M059J (cell line): ENCODE data around the gene STIM2. TPM values are rescaled to one million over a fixed set of nuclear protein-coding genes. Genes with fewer than 3 reads are reported as not detected.
"Not testable (repeated sequence)": the region's sequence is repeated elsewhere in the genome, so short reads cannot be mapped to it uniquely, and the experiment has no call there.

Source experiments
- DNase-seq: peaks from one replicate; pipeline ENCODE4 v3.0.0-alpha.2; 2012; ENCODE audit warnings: low read depth
- total RNA-seq: library from RNA; depleted of rRNA; stranded (reverse); fragments of >200 nt; shearing (Covaris generic); gene quantifications from 2 replicates; pipeline ENCODE4 v1.2.3, GENCODE V29; 2014

Gene STIM2
- total RNA-seq, 1 experiment from 2014 or later: 29.3 TPM

- no peak for DNase-seq
These were observed 7.5 kb downstream of the STIM2 start for GRCh38 chr4:26867914-26868684.

GRCh38 chr4:26870576-26871262 lies 10.1 kb downstream of the STIM2 start:
- no peak for DNase-seq

- DNase-seq: peak; percentile 63
These were observed 11.0 kb downstream of the STIM2 start for GRCh38 chr4:26871611-26872010.

- DNase-seq: no peak
These were observed 12.9 kb downstream of the STIM2 start for GRCh38 chr4:26873391-26874026.

- no peak for DNase-seq
These were observed 13.5 kb downstream of the STIM2 start for GRCh38 chr4:26874110-26874509.

GRCh38 chr4:26877406-26877805 lies 16.8 kb downstream of the STIM2 start:
- DNase-seq: no peak

GRCh38 chr4:26877961-26878360 lies 17.3 kb downstream of the STIM2 start:
- DNase-seq: no peak

GRCh38 chr4:26878794-26879391 lies 18.3 kb downstream of the STIM2 start:
- DNase-seq: peak; percentile 38

- no peak for DNase-seq
These were observed 19.2 kb downstream of the STIM2 start for GRCh38 chr4:26879805-26880204.

- no peak for DNase-seq
These were observed 23.4 kb downstream of the STIM2 start for GRCh38 chr4:26884026-26884425.

- DNase-seq: no peak
These were observed 23.9 kb downstream of the STIM2 start for GRCh38 chr4:26884486-26884988.

- no peak for DNase-seq
These were observed 25.3 kb downstream of the STIM2 start for GRCh38 chr4:26885912-26886274.

- no peak for DNase-seq
These were observed 26.5 kb downstream of the STIM2 start for GRCh38 chr4:26887143-26887542.

- DNase-seq: no peak
These were observed 27.2 kb downstream of the STIM2 start for GRCh38 chr4:26887809-26888208.

GRCh38 chr4:26889356-26889755 lies 28.7 kb downstream of the STIM2 start:
- DNase-seq: no peak

- DNase-seq: no peak
These were observed 30.4 kb downstream of the STIM2 start for GRCh38 chr4:26891054-26891453.

- DNase-seq: no peak
These were observed 31.2 kb downstream of the STIM2 start for GRCh38 chr4:26891867-26892266.

GRCh38 chr4:26892480-26893150 lies 32.0 kb downstream of the STIM2 start:
- no peak for DNase-seq

GRCh38 chr4:26893491-26893890 lies 32.9 kb downstream of the STIM2 start:
- no peak for DNase-seq

GRCh38 chr4:26894881-26895280 lies 34.2 kb downstream of the STIM2 start:
- not testable (repeated sequence) for DNase-seq

GRCh38 chr4:26896636-26897035 lies 36.0 kb downstream of the STIM2 start:
- peak; percentile 19 for DNase-seq

- DNase-seq: no peak
These were observed 39.4 kb downstream of the STIM2 start for GRCh38 chr4:26899991-26900390.
